ENCODE results near the gene MPI.

DNA sequence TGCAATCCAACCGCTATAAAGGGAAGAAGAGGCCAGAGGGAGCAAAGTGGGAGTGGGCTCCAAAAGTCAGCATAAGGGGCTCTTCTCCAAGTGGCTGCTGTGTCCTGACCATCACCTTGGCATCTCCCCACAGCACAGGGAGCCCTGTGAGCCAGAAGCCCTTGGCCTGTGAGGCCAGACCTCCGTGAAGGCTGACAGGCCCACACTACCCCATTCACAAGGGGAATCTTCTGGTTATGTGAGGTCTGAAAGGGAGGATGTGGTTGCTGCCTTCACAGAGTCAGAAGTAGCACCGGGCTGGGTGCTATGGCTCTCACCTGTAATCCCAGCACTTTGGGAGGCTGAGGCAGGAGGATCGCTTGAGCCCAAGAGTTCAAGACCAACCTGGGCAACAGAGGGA lies 44.3 kb upstream of the MPI start:
- TF ChIP-seq, protein P1, sequence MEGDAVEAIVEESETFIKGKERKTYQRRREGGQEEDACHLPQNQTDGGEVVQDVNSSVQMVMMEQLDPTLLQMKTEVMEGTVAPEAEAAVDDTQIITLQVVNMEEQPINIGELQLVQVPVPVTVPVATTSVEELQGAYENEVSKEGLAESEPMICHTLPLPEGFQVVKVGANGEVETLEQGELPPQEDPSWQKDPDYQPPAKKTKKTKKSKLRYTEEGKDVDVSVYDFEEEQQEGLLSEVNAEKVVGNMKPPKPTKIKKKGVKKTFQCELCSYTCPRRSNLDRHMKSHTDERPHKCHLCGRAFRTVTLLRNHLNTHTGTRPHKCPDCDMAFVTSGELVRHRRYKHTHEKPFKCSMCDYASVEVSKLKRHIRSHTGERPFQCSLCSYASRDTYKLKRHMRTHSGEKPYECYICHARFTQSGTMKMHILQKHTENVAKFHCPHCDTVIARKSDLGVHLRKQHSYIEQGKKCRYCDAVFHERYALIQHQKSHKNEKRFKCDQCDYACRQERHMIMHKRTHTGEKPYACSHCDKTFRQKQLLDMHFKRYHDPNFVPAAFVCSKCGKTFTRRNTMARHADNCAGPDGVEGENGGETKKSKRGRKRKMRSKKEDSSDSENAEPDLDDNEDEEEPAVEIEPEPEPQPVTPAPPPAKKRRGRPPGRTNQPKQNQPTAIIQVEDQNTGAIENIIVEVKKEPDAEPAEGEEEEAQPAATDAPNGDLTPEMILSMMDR (IDR thresholded peaks at IDR 0.05; ENCODE audit: low read depth, low read length) = no peak
- TF ChIP-seq POLR2A (IDR thresholded peaks at IDR 0.05; ENCODE audit: extremely low read depth, insufficient read length) (no peak), MYC (IDR thresholded peaks at IDR 0.05; ENCODE audit: low read depth, low read length) (no peak)

Data from NB4 (cell line).